H1 (cell line): ENCODE measurements around the gene ADGRB3.

Experiments used
- BRCA1 ChIP-seq: IDR thresholded peaks from 2 replicates; pipeline ENCODE4 v1.6.1; 2012; ENCODE audit warnings: low read depth, low read length, improper control_type of control experiment
- CBX5 ChIP-seq: fragments of 300-800, 300-1000 bp; sonication (generic); IDR thresholded peaks from 2 replicates; pipeline ENCODE4 v1.7.1; 2016; ENCODE audit warnings: antibody characterized with exemption, low read length, low read depth
- CTCF ChIP-seq, 3 experiments: IDR thresholded peaks; 1 replicate in 2 of 3; 2 replicates in 1 of 3; pipeline versions ENCODE4 v1.5.1 to v1.6.1; 2011; ENCODE audit warnings: low read length in 3 of 3, mild to moderate bottlenecking in 3 of 3, inconsistent platforms in 2 of 3, low read depth in 1 of 3, moderate library complexity in 1 of 3; ENCODE audit not compliant: insufficient read depth in 1 of 3; ENCODE audit errors: control extremely low read depth in 1 of 3
- EP300 ChIP-seq, 2 experiments: IDR thresholded peaks; 1 replicate in 1 of 2; 2 replicates in 1 of 2; pipeline ENCODE4 v1.6.1; 2011 to 2012; ENCODE audit warnings: low read depth in 2 of 2, low read length in 2 of 2, mild to moderate bottlenecking in 2 of 2, borderline replicate concordance in 1 of 2, inconsistent platforms in 1 of 2, moderate library complexity in 1 of 2
- GABPA ChIP-seq: IDR thresholded peaks from 2 replicates; pipeline ENCODE4 v1.6.1; 2011; ENCODE audit warnings: mild to moderate bottlenecking, low read length, moderate library complexity, borderline replicate concordance; ENCODE audit not compliant: insufficient read depth
- HDAC2 ChIP-seq, 2 experiments: fragments of 300-600 bp in 1 of 2; sonication (generic) in 1 of 2; IDR thresholded peaks; 2 replicates each; pipeline ENCODE4 v1.6.1; 2011 to 2012; ENCODE audit warnings: low read depth in 2 of 2, low read length in 2 of 2, mild to moderate bottlenecking in 2 of 2, moderate library complexity in 2 of 2, borderline replicate concordance in 1 of 2, inconsistent platforms in 1 of 2
- JUND ChIP-seq: IDR thresholded peaks from 2 replicates; pipeline ENCODE4 v1.6.1; 2011; ENCODE audit warnings: mild to moderate bottlenecking, improper control_type of control experiment, low read length
- NRF1 ChIP-seq: IDR thresholded peaks from 2 replicates; pipeline ENCODE4 v1.6.1; 2011; ENCODE audit warnings: mild to moderate bottlenecking, low read depth, low read length, improper control_type of control experiment
- POLR2AphosphoS5 ChIP-seq: IDR thresholded peaks from 2 replicates; pipeline ENCODE4 v1.6.1; 2011; ENCODE audit warnings: low read depth, low read length
- SP4 ChIP-seq: IDR thresholded peaks from 2 replicates; pipeline ENCODE4 v1.6.1; 2012; ENCODE audit warnings: low read length, inconsistent platforms
- TAF1 ChIP-seq: IDR thresholded peaks from 2 replicates; pipeline ENCODE4 v1.6.1; 2011; ENCODE audit warnings: mild to moderate bottlenecking, low read depth, low read length
- TEAD4 ChIP-seq: IDR thresholded peaks from 2 replicates; pipeline ENCODE4 v1.6.1; 2012; ENCODE audit warnings: low read depth, low read length, inconsistent platforms, mixed read lengths
- TF ChIP-seq, protein P1 (sequence below): IDR thresholded peaks from 2 replicates; pipeline ENCODE4 v1.6.1; 2012; ENCODE audit warnings: inconsistent platforms

DNA sequence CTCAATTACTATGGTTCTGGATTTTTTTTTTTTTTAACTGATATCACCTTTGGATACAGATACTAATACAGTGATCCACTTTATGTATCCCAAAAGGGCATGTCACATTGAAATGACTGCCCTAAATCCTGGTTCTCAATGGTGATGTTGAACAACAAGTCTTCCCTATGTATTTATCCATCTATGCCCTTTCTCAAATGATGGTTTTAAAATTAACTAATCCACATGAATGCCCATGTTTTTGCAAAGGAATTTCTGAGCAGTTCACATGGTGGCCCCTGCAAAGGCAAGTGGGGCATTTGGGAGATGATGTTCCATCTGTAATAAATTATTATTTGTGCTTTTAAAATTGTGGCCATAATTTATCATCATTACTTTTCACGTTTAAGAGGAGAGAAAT, 2.7 kb downstream of the ADGRB3 start:
- TF ChIP-seq POLR2AphosphoS5 (no peak), EP300 (IDR thresholded peaks at IDR 0.05; ENCODE audit: borderline replicate concordance in 1 of 2, low read depth in 2 of 2, low read length in 2 of 2) (no peak), CBX5 (no peak), JUND (no peak), GABPA (no peak), CTCF (IDR thresholded peaks at IDR 0.05; ENCODE audit: control extremely low read depth in 1 of 3, insufficient read depth in 1 of 3, low read depth in 1 of 3, low read length in 3 of 3) (no peak), TAF1 (no peak), SP4 (no peak), TEAD4 (no peak), HDAC2 (IDR thresholded peaks at IDR 0.05; ENCODE audit: borderline replicate concordance in 1 of 2, low read depth in 2 of 2, low read length in 2 of 2) (no peak), NRF1 (no peak), BRCA1 (no peak)
- TF ChIP-seq, protein P1, sequence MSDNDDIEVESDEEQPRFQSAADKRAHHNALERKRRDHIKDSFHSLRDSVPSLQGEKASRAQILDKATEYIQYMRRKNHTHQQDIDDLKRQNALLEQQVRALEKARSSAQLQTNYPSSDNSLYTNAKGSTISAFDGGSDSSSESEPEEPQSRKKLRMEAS: no peak
